ENCODE results near the gene DRD4.

DRD4 gene

GRCh38 chr11:610146-610801 lies 26.8 kb upstream of the DRD4 start:
- DNase-seq, result no peak

GRCh38 chr11:611001-611996 lies 25.8 kb upstream of the DRD4 start:
- DNase-seq, result no peak

- DNase-seq, result no peak
These were observed 24.7 kb upstream of the DRD4 start for GRCh38 chr11:612201-612960.

GRCh38 chr11:612961-613300 lies 24.1 kb upstream of the DRD4 start:
- no peak for DNase-seq

GRCh38 chr11:613369-613968 lies 23.6 kb upstream of the DRD4 start:
- DNase-seq, result no peak

GRCh38 chr11:614021-614622 lies 22.9 kb upstream of the DRD4 start:
- DNase-seq, result no peak

- DNase-seq, result no peak
These were observed 22.2 kb upstream of the DRD4 start for GRCh38 chr11:614623-615503.

- DNase-seq, result peak in 1 of 2 experiments; percentile 52
These were observed 21.4 kb upstream of the DRD4 start, which contains the start of gene IRF7 for GRCh38 chr11:615504-616319. IRF7 (minus strand) TSS chr11:615950; CDS start chr11:615364, 586 bp downstream.

GRCh38 chr11:616320-617198 lies 20.5 kb upstream of the DRD4 start:
- no peak for DNase-seq

- no peak for DNase-seq
These were observed 19.7 kb upstream of the DRD4 start for GRCh38 chr11:617199-617911.

- DNase-seq, result no peak
These were observed 19.0 kb upstream of the DRD4 start for GRCh38 chr11:617912-618682.

- DNase-seq, result no peak
These were observed 18.0 kb upstream of the DRD4 start for GRCh38 chr11:618856-619627.

- no peak for DNase-seq
These were observed 17.4 kb upstream of the DRD4 start for GRCh38 chr11:619628-620050.

- no peak for DNase-seq
These were observed 16.9 kb upstream of the DRD4 start for GRCh38 chr11:620201-620600.

- DNase-seq, result no peak
These were observed 15.9 kb upstream of the DRD4 start for GRCh38 chr11:620935-621814.

GRCh38 chr11:621838-622237 lies 15.2 kb upstream of the DRD4 start:
- no peak for DNase-seq

Data from cerebellar nuclear complex (tissue), 1 donor.